IPS-NIHi7 (cell line): ENCODE data around the gene PTPRN2.

Experiments used
- DNase-seq: peaks from one replicate; pipeline ENCODE4 v3.0.0; 2012; ENCODE audit warnings: mixed read lengths; ENCODE audit errors: extremely low spot score

PTPRN2 gene

DNA sequence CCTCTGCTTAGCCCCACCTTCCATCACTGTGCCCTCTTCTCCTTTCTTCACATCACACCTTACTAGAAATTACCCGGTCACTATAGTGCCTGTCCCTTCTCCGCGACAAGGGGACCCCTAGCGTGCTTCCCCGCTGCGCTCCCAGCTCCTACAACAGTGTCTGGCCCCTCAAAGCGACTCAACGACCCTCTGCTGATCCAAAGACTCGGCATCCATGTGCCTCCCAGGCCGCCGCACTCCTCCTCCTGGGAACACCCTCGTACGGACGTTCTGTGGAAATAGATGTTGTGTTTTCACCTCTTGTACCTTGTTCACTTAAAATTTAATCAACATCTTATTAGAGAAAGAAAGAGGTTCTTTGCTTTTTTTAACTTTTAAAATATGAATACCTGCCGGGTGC, 787.3 kb downstream of the PTPRN2 start:
- no peak for DNase-seq

DNA sequence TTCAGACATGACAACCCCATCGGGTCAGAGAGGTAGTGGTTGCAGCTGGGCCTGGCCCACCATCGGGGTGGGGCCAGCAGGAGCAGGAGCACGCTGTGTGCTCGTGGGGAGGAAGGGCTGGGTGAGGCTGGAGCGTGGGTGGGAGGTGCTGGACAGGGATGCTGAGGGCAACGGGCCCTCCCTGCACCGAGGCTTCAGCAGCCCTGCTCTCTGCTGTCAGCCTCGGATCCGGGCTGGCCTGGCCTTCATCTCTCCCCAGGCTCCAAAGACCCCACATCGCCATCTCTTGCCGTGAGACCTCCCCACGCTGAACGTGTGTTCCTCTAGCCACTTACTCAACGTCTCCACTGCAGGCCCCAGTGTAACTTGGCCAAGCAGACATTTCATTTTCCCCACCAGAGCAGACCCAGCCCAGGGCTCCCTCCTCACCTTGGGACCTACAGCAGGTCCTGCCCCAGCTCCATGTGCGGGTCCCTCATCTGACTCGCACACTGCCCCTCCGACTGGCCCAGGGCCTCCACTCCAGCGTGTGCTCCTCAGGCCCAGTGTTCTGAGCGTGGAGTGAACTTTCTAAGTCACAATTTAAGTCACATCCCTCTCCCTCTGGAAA, 788.4 kb downstream of the PTPRN2 start:
- DNase-seq = no peak

DNA sequence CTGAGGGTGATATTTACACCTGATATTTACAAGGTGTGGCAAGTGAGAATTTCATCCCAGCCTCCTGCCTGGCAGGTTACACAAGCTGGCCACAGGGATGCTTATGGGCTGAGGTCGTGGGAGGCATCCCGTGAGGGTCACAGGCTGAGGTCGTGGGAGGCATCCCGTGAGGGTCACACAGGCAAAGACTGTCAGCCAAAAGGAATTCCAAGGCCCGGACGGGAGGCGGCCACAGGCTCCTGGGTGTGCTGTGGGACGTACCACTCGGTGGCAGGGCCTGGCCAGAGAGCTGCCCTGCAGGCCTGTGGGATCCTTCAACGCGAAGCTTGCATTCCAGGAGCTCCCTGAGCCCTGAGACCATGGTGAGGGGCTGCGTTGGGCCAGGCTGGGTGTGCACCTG, 790.3 kb downstream of the PTPRN2 start:
- no peak for DNase-seq

DNA sequence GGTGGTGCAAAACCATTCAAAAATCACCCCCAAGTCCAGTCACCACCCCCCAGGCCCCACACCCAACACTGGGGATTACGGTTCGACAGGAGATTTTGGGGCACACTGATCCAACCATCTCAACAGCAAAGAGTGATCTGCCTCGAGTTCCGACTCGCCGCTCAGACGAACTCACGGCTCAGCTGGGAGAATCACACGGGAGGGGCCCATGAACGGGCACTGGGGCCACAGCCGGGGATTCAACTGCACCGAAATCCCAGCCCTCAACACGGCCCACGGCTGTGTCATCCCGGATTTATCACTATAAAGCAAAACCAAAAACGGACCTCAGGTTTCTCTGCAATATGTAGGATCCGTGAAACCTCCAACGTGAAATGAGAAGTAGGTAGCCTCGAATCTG, 790.8 kb downstream of the PTPRN2 start:
- no peak for DNase-seq

DNA sequence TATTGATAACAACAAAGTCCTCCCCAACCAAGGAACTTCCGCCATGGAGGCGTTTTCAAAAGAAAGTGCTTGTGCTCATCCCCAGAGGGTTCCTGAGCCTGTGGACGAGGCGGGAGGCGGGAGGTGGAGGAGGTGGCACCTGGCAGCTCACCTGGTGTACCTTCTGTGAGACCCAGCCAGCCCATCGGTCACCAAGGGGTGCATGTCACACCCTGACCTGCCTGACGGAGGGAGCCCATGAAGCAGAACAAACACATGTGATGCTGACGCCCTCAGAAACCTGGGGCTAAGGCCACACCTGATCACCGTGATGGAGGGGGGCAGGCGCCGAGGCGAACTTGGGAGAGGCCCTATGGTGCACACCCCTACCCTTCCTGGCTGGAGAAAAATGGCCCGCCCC, 792.0 kb downstream of the PTPRN2 start:
- DNase-seq = no peak

- DNase-seq = no peak
These were observed 792.4 kb downstream of the PTPRN2 start for GRCh38 chr7:157795199-157795598.

GRCh38 chr7:157794746-157795065, 792.9 kb downstream of the PTPRN2 start:
- no peak for DNase-seq

DNA sequence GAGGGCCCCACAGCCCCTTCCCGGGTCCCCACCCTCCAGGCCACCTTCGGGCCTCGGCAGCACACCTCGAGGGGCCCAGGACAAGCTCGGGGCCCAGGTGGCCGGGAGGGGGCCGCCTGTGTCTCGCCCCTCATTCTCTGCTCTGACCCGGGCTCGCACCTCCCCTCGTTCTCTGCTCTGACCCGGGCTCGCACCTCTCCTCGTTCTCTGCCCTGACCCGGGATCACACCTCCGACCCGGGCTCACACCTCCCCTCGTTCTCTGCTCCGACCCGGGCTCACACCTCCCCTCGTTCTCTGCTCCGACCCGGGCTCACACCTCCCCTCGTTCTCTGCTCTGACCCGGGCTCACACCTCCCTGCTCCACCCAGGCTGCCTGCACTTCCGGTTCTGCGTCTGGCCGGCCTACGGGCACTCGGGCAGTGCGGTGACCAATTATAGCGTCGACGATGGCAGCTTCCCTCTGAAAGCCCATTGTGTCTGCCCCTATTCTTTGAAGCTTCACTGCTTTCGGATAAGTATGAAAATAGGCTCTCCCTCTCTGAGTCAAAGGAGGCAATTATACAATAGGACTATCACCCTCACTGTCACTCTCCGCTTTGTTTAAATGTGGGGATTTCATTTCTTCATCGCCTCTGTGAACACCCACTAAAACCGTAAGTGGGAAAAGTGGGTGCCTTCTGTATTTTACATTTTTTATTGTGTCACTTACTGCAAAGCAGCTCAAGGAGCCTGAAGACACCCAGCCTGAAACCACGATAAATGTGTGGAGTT, 793.5 kb downstream of the PTPRN2 start:
- DNase-seq = no peak

DNA sequence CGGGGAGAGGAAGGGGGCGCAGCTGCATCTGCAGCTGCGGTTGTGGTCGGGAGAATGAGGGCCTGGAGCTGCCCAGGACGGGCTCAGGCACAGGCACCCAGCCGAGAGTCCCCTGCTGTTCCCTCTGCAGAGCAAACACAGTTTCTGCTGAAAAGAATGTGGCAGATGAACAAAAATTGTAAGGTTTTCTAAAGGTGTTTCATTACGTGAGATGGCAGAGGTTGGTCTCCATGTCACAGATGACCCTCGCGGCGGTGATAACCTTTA, 794.6 kb downstream of the PTPRN2 start:
- no peak for DNase-seq

GRCh38 chr7:157792241-157793086, 795.2 kb downstream of the PTPRN2 start:
- DNase-seq = no peak

DNA sequence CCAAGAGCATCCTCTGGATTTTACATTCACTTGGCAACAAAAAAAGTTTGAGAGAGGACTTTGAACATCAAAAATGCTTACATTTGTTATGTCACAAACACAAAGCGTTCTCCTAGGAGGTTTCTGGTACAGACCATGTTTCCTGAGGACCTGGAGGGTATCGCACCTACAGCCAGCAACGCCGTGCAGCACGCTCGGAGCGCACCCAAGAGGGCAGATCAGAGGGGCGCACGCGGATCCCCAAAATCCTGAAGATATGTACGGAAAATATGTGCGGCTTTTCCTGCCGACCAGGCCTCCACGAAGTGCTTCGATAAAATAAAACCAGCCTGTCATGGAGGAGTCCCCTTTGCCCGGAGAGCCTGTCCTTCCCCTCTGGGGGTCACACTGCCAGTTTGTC, 796.0 kb downstream of the PTPRN2 start:
- DNase-seq = no peak

DNA sequence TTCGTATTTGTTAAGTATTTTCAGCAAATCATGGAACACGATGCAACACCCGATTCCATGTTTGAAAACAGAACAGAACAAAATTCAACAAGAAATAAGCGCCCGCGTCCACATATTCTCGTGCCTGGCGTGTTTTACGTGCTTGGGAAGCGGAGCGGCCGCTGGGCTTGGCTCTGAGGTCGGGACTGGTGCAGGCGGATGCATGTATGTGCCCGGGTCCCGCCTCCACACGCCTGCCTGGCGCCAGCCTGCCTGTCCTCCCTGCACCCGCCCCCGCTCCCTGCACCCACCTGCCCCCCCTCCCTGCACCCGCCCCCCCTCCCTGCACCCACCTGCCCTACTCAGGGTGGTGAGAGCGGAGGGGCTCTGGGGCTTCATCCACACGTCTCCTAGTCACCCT, 796.4 kb downstream of the PTPRN2 start:
- no peak for DNase-seq

DNA sequence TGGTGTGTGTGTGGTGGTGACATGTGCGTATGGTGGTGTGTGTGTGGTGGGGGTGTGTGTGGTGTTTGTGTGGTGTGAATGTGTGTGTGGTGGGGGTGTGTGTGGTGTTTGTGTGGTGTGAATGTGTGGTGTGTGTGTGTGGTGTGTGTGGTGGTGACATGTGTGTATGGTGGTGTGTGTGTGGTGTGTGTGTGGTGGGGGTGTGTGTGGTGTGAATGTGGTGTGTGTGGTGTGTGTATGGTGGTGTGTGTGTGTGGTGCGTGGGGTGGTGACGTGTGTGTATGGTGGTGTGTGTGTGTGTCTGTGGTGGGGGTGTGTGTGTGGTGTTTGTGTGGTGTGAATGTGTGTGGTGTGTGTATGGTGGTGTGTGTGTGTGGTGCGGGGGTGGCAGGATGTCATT, 797.7 kb downstream of the PTPRN2 start:
- DNase-seq = no peak

DNA sequence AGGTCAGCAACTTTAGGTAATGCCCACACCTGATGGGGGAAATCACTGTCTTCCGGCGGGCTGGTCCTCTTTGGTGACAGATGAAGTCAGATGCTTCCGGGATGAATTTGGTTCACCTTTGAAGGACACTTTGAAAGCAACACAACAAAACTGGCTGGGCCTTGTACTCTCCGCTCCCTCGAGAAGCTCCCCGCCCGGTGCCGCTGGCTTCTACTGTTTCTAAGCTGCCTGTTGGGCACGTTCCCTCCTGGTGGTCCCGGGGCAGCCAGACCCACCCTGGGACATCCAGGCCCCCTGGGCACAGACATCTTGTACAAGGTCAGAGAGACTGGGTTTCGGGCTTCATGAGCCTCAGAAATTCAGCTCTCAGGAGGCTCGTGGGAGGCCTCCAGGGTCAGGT, 798.5 kb downstream of the PTPRN2 start:
- no peak for DNase-seq

- DNase-seq = no peak
These were observed 799.0 kb downstream of the PTPRN2 start for GRCh38 chr7:157788573-157788972.

- DNase-seq = no peak
These were observed 800.3 kb downstream of the PTPRN2 start for GRCh38 chr7:157787275-157787701.

DNA sequence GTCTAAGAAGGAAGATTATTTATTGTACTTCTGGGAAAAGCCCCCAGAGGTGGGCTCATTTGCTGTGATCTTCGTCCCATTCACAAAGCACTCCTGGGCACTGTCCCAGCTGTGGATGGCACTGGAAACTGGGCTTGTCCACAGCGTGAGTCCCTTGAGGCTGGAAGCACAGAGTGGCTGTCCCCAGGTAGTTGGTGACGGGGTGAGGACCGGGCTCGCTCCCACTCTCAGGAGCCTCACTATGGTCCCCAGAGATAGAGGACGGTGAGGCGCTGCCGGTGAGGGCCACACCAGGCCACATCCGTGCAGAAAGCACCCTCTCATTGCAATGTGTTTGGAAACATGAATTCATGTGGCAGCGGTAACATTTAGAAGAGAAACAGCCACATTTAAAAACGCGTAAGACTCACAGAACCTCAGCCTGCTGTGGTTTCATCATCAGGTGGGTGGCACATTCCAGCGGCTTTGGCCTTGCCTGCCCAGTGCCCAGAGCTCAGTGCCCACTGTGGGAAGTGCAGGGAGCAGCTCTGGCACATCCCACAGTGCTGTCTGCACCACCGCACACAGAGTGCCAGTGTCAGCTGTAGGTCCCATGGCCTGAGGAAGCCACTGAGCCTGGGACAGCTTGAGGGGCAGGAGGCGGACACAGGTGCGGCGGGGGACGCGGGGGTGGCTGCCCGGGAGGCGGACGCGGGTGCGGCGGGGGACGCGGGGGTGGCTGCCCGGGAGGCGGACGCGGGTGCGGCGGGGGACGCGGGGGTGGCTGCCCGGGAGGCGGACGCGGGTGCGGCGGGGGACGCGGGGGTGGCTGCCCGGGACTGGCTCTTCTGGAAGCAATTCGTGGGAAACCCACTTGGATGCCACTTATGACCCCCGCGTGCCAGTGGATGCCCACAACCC, 801.0 kb downstream of the PTPRN2 start:
- DNase-seq = no peak

GRCh38 chr7:157785486-157786186, 802.0 kb downstream of the PTPRN2 start:
- DNase-seq = no peak

GRCh38 chr7:157784979-157785441, 802.6 kb downstream of the PTPRN2 start:
- DNase-seq = no peak

- DNase-seq = no peak
These were observed 803.4 kb downstream of the PTPRN2 start for GRCh38 chr7:157784041-157784835.

DNA sequence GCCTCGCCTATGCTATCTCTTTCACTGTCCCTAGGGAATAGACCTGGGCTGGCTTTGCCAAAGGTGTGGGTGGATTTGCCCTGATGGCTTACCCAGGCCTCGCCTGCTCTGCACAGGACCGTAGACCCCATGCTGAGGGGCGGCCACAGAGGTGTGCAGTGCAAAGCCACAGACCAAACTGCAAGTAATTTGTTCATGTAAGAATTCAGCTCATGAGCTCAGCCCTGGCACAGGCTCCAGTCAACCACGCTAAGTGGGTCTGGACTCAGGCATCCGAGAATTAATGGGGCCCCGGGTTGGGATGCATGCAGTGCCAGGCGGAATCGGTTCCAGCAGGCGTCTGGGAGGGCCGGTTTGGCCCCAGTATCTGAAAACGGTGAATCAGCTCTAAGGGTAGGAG, 805.6 kb downstream of the PTPRN2 start:
- DNase-seq = no peak
